ENCODE data around the gene ADGRL4.
"Not testable (repeated sequence)": the region's sequence is repeated elsewhere in the genome, so short reads cannot be mapped to it uniquely, and the experiment has no call there.

DNA sequence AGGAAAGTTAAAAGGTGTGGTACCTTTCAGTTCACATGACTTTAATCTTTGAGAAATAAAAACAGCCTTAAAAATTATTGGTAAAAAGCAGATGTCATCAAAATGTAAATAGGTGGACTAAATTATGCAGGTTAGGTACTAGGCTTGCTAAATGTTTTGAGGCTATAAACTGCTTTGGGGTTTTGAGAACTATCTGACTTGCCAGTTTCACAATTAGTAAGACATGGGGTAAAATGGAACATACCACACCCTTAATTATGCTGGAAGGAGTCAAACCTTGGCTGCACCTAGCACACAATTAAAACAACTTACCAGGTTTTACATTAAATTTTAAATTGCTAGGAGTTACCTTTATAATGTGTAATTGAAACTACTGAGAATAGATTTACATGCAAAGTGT, 39.4 kb downstream of the ADGRL4 start:
- TF ChIP-seq, protein P1, sequence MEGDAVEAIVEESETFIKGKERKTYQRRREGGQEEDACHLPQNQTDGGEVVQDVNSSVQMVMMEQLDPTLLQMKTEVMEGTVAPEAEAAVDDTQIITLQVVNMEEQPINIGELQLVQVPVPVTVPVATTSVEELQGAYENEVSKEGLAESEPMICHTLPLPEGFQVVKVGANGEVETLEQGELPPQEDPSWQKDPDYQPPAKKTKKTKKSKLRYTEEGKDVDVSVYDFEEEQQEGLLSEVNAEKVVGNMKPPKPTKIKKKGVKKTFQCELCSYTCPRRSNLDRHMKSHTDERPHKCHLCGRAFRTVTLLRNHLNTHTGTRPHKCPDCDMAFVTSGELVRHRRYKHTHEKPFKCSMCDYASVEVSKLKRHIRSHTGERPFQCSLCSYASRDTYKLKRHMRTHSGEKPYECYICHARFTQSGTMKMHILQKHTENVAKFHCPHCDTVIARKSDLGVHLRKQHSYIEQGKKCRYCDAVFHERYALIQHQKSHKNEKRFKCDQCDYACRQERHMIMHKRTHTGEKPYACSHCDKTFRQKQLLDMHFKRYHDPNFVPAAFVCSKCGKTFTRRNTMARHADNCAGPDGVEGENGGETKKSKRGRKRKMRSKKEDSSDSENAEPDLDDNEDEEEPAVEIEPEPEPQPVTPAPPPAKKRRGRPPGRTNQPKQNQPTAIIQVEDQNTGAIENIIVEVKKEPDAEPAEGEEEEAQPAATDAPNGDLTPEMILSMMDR (IDR thresholded peaks at IDR 0.05), result not testable (repeated sequence)
- not testable (repeated sequence) for TF ChIP-seq POLR2AphosphoS5 (IDR thresholded peaks at IDR 0.05; ENCODE audit: low read depth, low read length); SIN3A (IDR thresholded peaks at IDR 0.05; ENCODE audit: borderline replicate concordance, insufficient read depth, low read depth, low read length); TCF7L2 (IDR thresholded peaks at IDR 0.05; ENCODE audit: low read depth, low read length)
- TF ChIP-seq, protein P2, sequence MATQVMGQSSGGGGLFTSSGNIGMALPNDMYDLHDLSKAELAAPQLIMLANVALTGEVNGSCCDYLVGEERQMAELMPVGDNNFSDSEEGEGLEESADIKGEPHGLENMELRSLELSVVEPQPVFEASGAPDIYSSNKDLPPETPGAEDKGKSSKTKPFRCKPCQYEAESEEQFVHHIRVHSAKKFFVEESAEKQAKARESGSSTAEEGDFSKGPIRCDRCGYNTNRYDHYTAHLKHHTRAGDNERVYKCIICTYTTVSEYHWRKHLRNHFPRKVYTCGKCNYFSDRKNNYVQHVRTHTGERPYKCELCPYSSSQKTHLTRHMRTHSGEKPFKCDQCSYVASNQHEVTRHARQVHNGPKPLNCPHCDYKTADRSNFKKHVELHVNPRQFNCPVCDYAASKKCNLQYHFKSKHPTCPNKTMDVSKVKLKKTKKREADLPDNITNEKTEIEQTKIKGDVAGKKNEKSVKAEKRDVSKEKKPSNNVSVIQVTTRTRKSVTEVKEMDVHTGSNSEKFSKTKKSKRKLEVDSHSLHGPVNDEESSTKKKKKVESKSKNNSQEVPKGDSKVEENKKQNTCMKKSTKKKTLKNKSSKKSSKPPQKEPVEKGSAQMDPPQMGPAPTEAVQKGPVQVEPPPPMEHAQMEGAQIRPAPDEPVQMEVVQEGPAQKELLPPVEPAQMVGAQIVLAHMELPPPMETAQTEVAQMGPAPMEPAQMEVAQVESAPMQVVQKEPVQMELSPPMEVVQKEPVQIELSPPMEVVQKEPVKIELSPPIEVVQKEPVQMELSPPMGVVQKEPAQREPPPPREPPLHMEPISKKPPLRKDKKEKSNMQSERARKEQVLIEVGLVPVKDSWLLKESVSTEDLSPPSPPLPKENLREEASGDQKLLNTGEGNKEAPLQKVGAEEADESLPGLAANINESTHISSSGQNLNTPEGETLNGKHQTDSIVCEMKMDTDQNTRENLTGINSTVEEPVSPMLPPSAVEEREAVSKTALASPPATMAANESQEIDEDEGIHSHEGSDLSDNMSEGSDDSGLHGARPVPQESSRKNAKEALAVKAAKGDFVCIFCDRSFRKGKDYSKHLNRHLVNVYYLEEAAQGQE (IDR thresholded peaks at IDR 0.05; ENCODE audit: insufficient read depth in 1 of 2, low read depth in 2 of 2, low read length in 1 of 2), result not testable (repeated sequence)
